Measurements from ENCODE around the gene TENM3.
"Not testable (repeated sequence)": the region's sequence is repeated elsewhere in the genome, so short reads cannot be mapped to it uniquely, and the experiment has no call there.

The TENM3 gene

DNA sequence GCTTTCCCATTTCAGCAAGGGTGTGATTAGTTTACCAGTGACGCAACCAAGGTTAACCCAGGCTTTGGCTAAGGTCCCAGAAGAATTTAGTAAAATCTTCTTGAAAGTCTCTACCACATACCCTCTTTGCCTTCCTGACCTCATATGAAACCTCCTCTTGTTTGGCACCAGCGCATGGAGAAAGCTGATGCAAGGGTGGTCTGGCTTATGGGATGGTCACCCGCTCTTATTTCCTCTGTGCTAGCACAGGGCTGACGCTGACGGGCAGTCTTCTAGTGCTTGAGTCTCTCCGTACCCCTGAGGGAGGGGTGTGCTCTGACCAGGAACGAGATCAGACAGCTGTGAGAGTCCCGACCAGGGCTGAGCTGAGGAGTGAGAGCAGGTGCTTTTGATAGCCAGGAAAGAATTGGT, 137.6 kb downstream of the TENM3 start:
- TF ChIP-seq, protein P1, sequence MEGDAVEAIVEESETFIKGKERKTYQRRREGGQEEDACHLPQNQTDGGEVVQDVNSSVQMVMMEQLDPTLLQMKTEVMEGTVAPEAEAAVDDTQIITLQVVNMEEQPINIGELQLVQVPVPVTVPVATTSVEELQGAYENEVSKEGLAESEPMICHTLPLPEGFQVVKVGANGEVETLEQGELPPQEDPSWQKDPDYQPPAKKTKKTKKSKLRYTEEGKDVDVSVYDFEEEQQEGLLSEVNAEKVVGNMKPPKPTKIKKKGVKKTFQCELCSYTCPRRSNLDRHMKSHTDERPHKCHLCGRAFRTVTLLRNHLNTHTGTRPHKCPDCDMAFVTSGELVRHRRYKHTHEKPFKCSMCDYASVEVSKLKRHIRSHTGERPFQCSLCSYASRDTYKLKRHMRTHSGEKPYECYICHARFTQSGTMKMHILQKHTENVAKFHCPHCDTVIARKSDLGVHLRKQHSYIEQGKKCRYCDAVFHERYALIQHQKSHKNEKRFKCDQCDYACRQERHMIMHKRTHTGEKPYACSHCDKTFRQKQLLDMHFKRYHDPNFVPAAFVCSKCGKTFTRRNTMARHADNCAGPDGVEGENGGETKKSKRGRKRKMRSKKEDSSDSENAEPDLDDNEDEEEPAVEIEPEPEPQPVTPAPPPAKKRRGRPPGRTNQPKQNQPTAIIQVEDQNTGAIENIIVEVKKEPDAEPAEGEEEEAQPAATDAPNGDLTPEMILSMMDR (IDR thresholded peaks at IDR 0.05; ENCODE audit: control insufficient read depth, insufficient read depth, low read depth, low read length, missing control alignments): no peak
- DNase-seq (ENCODE audit: low read depth): peak; percentile 52
- H3K4me3 ChIP-seq (ENCODE audit: control insufficient read depth, low read depth, low read length): no peak overlapping the region

DNA sequence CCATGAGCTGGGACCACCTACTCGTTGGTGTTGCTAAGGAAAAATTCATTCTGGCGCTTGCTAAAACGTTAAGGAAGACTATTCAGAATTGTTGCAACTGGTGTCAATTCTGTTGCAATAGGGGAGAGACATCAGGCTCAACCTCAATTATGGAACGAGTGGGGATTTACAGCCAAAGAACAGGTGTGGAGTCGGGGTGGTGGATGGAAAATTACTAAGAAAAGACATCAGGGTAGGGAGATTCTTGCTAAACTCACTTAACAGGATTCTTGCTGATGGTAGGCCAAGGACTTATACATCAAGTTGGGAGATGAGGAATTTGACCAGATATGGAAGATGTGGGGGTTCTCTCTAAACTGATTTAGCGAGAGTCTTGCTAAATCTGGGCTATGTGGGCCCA, 139.7 kb downstream of the TENM3 start:
- no peak for DNase-seq (ENCODE audit: low read depth)
- no peak overlapping the region for H3K4me3 ChIP-seq (ENCODE audit: control insufficient read depth, low read depth, low read length)
- TF ChIP-seq, protein P1 (IDR thresholded peaks at IDR 0.05; ENCODE audit: control insufficient read depth, insufficient read depth, low read depth, low read length, missing control alignments): no peak

DNA sequence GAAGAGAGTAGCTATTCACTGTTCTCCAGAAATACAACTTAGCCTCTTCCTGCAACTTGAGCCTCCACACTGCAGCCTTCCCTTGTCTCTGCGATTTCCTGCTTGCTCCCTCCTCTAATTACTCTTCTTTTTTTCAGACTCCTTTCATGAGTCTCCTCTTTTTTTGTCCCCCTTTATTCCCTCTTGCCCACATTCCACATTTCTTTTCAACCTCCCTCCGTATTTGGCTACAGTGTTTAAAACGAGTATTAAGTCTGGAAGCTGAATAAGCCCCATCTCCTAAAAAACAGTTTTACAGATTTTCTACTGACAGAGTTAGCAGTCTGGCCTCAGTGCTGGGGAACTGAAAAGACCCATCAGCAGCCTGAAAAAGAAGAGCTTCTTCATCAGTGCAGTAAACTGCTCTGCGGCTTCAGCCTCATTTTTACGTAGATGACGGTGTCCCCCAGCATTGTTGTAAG, 141.5 kb downstream of the TENM3 start:
- no peak overlapping the region for H3K4me3 ChIP-seq (ENCODE audit: control insufficient read depth, low read depth, low read length)
- TF ChIP-seq, protein P1 (IDR thresholded peaks at IDR 0.05; ENCODE audit: control insufficient read depth, insufficient read depth, low read depth, low read length, missing control alignments): no peak
- no peak for DNase-seq (ENCODE audit: low read depth)

DNA sequence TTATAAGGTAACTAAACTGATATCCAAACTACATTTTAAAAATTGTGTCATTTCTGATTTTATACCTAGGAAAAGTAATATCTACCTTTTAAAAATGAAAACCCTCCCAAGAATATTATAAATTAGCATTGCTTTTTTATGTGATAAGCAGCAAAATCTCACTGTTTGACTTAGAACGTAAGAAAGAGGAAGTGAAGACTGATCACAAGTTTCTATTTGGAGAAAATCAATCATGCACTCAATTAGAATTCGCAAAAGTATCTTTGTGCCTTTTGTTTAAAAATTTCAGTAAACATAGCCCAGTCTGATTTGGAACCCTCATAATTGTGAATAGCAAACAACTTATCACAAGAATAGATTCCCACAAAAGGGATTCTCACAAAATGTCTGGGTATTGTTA, 142.7 kb downstream of the TENM3 start:
- DNase-seq (ENCODE audit: low read depth): no peak
- TF ChIP-seq, protein P1 (IDR thresholded peaks at IDR 0.05; ENCODE audit: control insufficient read depth, insufficient read depth, low read depth, low read length, missing control alignments): no peak
- no peak overlapping the region for H3K4me3 ChIP-seq (ENCODE audit: control insufficient read depth, low read depth, low read length)

DNA sequence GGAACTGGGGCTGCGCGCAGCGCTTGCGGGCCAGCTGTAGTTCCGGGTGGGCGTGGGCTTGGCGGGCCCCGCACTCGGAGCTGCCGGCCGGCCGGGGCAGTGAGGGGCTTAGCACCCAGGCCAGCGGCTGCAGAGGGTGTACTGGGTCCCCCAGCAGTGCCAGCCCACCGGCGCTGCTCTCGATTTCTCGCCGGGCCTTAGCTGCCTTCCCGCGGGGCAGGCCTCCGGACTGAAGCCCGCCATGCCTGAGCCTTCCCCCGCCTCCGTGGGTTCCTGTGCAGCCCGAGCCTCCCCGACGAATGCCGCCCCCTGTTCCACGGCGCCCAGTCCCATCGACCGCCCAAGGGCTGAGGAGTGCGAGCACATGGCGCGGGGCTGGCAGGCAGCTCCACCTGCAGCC, 143.4 kb downstream of the TENM3 start:
- not testable (repeated sequence) for DNase-seq (ENCODE audit: low read depth)

DNA sequence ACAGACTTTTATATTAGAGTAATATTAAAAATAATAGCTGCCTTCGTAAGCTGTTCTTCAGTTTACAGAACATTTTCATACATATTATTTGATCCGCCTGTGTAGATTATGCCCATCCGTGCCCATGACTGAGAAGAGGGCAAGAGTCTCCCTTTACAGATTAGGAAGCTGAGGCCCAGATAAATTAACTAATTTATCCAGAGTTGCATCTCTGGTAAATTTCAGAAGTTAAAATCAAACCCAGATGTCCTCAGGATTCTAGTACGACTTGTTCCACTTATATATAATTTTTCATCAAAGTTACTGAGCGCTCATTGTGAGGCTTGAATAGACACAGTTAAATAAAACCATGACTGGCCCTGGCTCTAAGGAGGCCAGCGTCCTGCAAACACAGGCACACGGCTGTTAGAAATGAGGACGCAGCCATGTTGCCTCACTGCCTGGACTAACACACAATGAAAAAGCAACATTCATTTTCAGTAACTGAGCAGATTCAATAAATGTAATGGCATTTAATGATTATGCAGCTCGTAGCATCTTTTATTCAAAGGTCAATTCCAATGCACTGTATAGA, 148.0 kb downstream of the TENM3 start:
- DNase-seq (ENCODE audit: low read depth): no peak
- TF ChIP-seq, protein P1 (IDR thresholded peaks at IDR 0.05; ENCODE audit: control insufficient read depth, insufficient read depth, low read depth, low read length, missing control alignments): no peak
- no peak overlapping the region for H3K4me3 ChIP-seq (ENCODE audit: control insufficient read depth, low read depth, low read length)

More for the DNA sequence above, 143.4 kb downstream of the TENM3 start:
- not testable (repeated sequence) for H3K4me3 ChIP-seq (ENCODE audit: control insufficient read depth, low read depth, low read length)

DNA sequence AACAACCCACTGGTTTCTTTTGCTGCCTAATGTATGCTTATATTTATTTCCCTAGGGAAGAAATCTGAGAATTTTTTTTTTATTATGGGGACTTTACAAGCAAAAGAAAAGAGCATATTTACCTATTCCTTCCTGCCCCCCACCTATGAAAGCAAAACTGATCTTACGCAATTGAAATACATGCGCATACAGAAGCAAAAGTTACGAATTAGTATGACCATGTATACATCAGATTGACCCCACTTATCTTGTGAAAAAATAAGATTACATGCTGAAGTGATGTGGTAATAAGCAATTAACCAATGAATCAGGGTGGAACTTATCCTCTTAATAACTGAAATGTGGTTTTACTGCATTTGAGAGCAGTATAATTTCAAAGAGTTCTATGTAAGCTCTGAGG, 151.0 kb downstream of the TENM3 start:
- TF ChIP-seq, protein P1 (IDR thresholded peaks at IDR 0.05; ENCODE audit: control insufficient read depth, insufficient read depth, low read depth, low read length, missing control alignments): no peak
- H3K4me3 ChIP-seq (ENCODE audit: control insufficient read depth, low read depth, low read length): no peak overlapping the region
- DNase-seq (ENCODE audit: low read depth): no peak
